HT1080 (cell line): ENCODE measurements around the gene GARIN5B. TPM values are rescaled to one million over a fixed set of nuclear protein-coding genes. Genes with fewer than 3 reads are reported as not detected.
A peak's percentile ranks its signal among the peaks of the same experiment; 100 is the strongest.

Experiments
- DNase-seq: peaks from one replicate; pipeline ENCODE4 v3.0.0-alpha.2; 2015; ENCODE audit warnings: low read depth
- total RNA-seq: library from RNA; depleted of rRNA; stranded (reverse); fragments of >200 nt; shearing (Covaris generic); gene quantifications from 2 replicates; pipeline ENCODE4 v1.2.3, GENCODE V29; 2014

GARIN5B gene
- total RNA-seq, 1 experiment from 2014 or later, result not detected

- DNase-seq, result no peak
Observed at GRCh38 chr19:55325172-55325571, 37.9 kb downstream of the GARIN5B start, which contains the start of gene TMEM150B. Gene TMEM150B, minus strand, starts transcription at chr19:55325341. Its CDS starts 4,305 bp downstream, at chr19:55321036.

GRCh38 chr19:55324662-55325061 lies 38.4 kb downstream of the GARIN5B start:
- no peak for DNase-seq

GRCh38 chr19:55322204-55322885 lies 40.7 kb downstream of the GARIN5B start:
- no peak for DNase-seq

GRCh38 chr19:55321466-55322137 lies 41.5 kb downstream of the GARIN5B start:
- DNase-seq, result no peak

- DNase-seq, result no peak
Observed at GRCh38 chr19:55320844-55321419, 42.1 kb downstream of the GARIN5B start.

GRCh38 chr19:55319785-55320184 lies 43.3 kb downstream of the GARIN5B start:
- peak; percentile 41 for DNase-seq

- no peak for DNase-seq
Observed at GRCh38 chr19:55316646-55317045, 46.4 kb downstream of the GARIN5B start.

- no peak for DNase-seq
Observed at GRCh38 chr19:55315956-55316525, 47.0 kb downstream of the GARIN5B start.

GRCh38 chr19:55314396-55314795 lies 48.7 kb downstream of the GARIN5B start:
- DNase-seq, result no peak

- DNase-seq, result no peak
Observed at GRCh38 chr19:55312621-55313512, 50.2 kb downstream of the GARIN5B start.

- DNase-seq, result no peak
Observed at GRCh38 chr19:55311797-55312196, 51.3 kb downstream of the GARIN5B start.

GRCh38 chr19:55311397-55311796 lies 51.7 kb downstream of the GARIN5B start:
- DNase-seq, result no peak

GRCh38 chr19:55310498-55310897 lies 52.6 kb downstream of the GARIN5B start:
- no peak for DNase-seq

- no peak for DNase-seq
Observed at GRCh38 chr19:55309448-55309847, 53.6 kb downstream of the GARIN5B start.

- DNase-seq, result no peak
Observed at GRCh38 chr19:55308281-55308680, 54.8 kb downstream of the GARIN5B start.

GRCh38 chr19:55306712-55307111 lies 56.3 kb downstream of the GARIN5B start:
- DNase-seq, result no peak

GRCh38 chr19:55305983-55306562 lies 57.0 kb downstream of the GARIN5B start:
- DNase-seq, result peak; percentile 64

- peak; percentile 41 for DNase-seq
Observed at GRCh38 chr19:55305491-55305890, 57.6 kb downstream of the GARIN5B start.

- no peak for DNase-seq
Observed at GRCh38 chr19:55304980-55305379, 58.1 kb downstream of the GARIN5B start.
